ENCODE data around the gene OTOS.
A peak's percentile ranks its signal among the peaks of the same experiment; 100 is the strongest.

Gene OTOS

GRCh38 chr2:240134956-240135520, 5.4 kb downstream of the OTOS start:
- no peaks in the 10 kb centered on the region for H3K9me3 ChIP-seq (ENCODE audit: low read length)
- H3K4me3 ChIP-seq (ENCODE audit: low read length): peak overlapping the region; percentile 97
- H2AFZ ChIP-seq (ENCODE audit: low read depth, low read length): no peak overlapping the region
- peaks cover 37% of the 10 kb centered on the region for H3K36me3 ChIP-seq (ENCODE audit: insufficient read depth, low read length)
- peaks cover 5% of the 10 kb centered on the region for H3K27me3 ChIP-seq (ENCODE audit: insufficient read depth, low read length)
- peaks cover 21% of the 10 kb centered on the region for H3K4me1 ChIP-seq (ENCODE audit: insufficient read depth, low read length)

GRCh38 chr2:240134466-240134865, 6.0 kb downstream of the OTOS start:
- peak overlapping the region; percentile 97 for H3K4me3 ChIP-seq (ENCODE audit: low read length)
- peaks cover 16% of the 10 kb centered on the region for H3K4me1 ChIP-seq (ENCODE audit: insufficient read depth, low read length)
- H3K27me3 ChIP-seq (ENCODE audit: insufficient read depth, low read length): peaks cover 4% of the 10 kb centered on the region
- peaks cover 42% of the 10 kb centered on the region for H3K36me3 ChIP-seq (ENCODE audit: insufficient read depth, low read length)
- H3K9me3 ChIP-seq (ENCODE audit: low read length): no peaks in the 10 kb centered on the region
- no peak overlapping the region for H2AFZ ChIP-seq (ENCODE audit: low read depth, low read length)

- Histone ChIP-seq H3K9me3 (ENCODE audit: low read length) (no peaks in the 10 kb centered on the region), H3K4me1 (ENCODE audit: insufficient read depth, low read length) (peaks cover 13% of the 10 kb centered on the region), H3K4me3 (ENCODE audit: low read length) (no peak overlapping the region), H3K36me3 (ENCODE audit: insufficient read depth, low read length) (peaks cover 53% of the 10 kb centered on the region), H3K27me3 (ENCODE audit: insufficient read depth, low read length) (no peaks in the 10 kb centered on the region), H2AFZ (ENCODE audit: low read depth, low read length) (no peak overlapping the region)
Measured at GRCh38 chr2:240133401-240133800, 7.1 kb downstream of the OTOS start.

GRCh38 chr2:240132651-240132980, 7.8 kb downstream of the OTOS start:
- Histone ChIP-seq H3K4me3 (ENCODE audit: low read length) (no peak overlapping the region), H3K9me3 (ENCODE audit: low read length) (no peaks in the 10 kb centered on the region), H3K27me3 (ENCODE audit: insufficient read depth, low read length) (no peaks in the 10 kb centered on the region), H2AFZ (ENCODE audit: low read depth, low read length) (no peak overlapping the region), H3K36me3 (ENCODE audit: insufficient read depth, low read length) (peaks cover 58% of the 10 kb centered on the region), H3K4me1 (ENCODE audit: insufficient read depth, low read length) (peaks cover 13% of the 10 kb centered on the region)

GRCh38 chr2:240131941-240132650, 8.4 kb downstream of the OTOS start:
- Histone ChIP-seq H3K4me3 (ENCODE audit: low read length) (no peak overlapping the region), H3K36me3 (ENCODE audit: insufficient read depth, low read length) (peaks cover 61% of the 10 kb centered on the region), H3K9me3 (ENCODE audit: low read length) (no peaks in the 10 kb centered on the region), H3K4me1 (ENCODE audit: insufficient read depth, low read length) (peaks cover 13% of the 10 kb centered on the region), H3K27me3 (ENCODE audit: insufficient read depth, low read length) (no peaks in the 10 kb centered on the region), H2AFZ (ENCODE audit: low read depth, low read length) (no peak overlapping the region)

- H3K4me3 ChIP-seq (ENCODE audit: low read length): no peak overlapping the region
- peaks cover 13% of the 10 kb centered on the region for H3K4me1 ChIP-seq (ENCODE audit: insufficient read depth, low read length)
- no peaks in the 10 kb centered on the region for H3K27me3 ChIP-seq (ENCODE audit: insufficient read depth, low read length)
- no peak overlapping the region for H2AFZ ChIP-seq (ENCODE audit: low read depth, low read length)
- H3K9me3 ChIP-seq (ENCODE audit: low read length): no peaks in the 10 kb centered on the region
- peaks cover 65% of the 10 kb centered on the region for H3K36me3 ChIP-seq (ENCODE audit: insufficient read depth, low read length)
Measured at GRCh38 chr2:240131296-240131695, 9.2 kb downstream of the OTOS start.

GRCh38 chr2:240130393-240131195, 9.9 kb downstream of the OTOS start:
- no peaks in the 10 kb centered on the region for H3K27me3 ChIP-seq (ENCODE audit: insufficient read depth, low read length)
- no peaks in the 10 kb centered on the region for H3K9me3 ChIP-seq (ENCODE audit: low read length)
- peaks cover 72% of the 10 kb centered on the region for H3K36me3 ChIP-seq (ENCODE audit: insufficient read depth, low read length)
- peaks cover 13% of the 10 kb centered on the region for H3K4me1 ChIP-seq (ENCODE audit: insufficient read depth, low read length)
- no peak overlapping the region for H3K4me3 ChIP-seq (ENCODE audit: low read length)
- H2AFZ ChIP-seq (ENCODE audit: low read depth, low read length): no peak overlapping the region

GRCh38 chr2:240129731-240130392, 10.6 kb downstream of the OTOS start:
- H3K9me3 ChIP-seq (ENCODE audit: low read length): no peaks in the 10 kb centered on the region
- H2AFZ ChIP-seq (ENCODE audit: low read depth, low read length): no peak overlapping the region
- H3K4me1 ChIP-seq (ENCODE audit: insufficient read depth, low read length): peaks cover 6% of the 10 kb centered on the region
- no peaks in the 10 kb centered on the region for H3K27me3 ChIP-seq (ENCODE audit: insufficient read depth, low read length)
- H3K36me3 ChIP-seq (ENCODE audit: insufficient read depth, low read length): peaks cover 72% of the 10 kb centered on the region
- H3K4me3 ChIP-seq (ENCODE audit: low read length): no peak overlapping the region

- peaks cover 72% of the 10 kb centered on the region for H3K36me3 ChIP-seq (ENCODE audit: insufficient read depth, low read length)
- H3K4me1 ChIP-seq (ENCODE audit: insufficient read depth, low read length): peaks cover under 1% of the 10 kb centered on the region
- no peak overlapping the region for H3K4me3 ChIP-seq (ENCODE audit: low read length)
Measured at GRCh38 chr2:240129311-240129710, 11.1 kb downstream of the OTOS start.

GRCh38 chr2:240128608-240129145, 11.8 kb downstream of the OTOS start:
- Histone ChIP-seq H2AFZ (ENCODE audit: low read depth, low read length) (no peak overlapping the region), H3K4me1 (ENCODE audit: insufficient read depth, low read length) (no peaks in the 10 kb centered on the region), H3K27me3 (ENCODE audit: insufficient read depth, low read length) (no peaks in the 10 kb centered on the region), H3K4me3 (ENCODE audit: low read length) (no peak overlapping the region), H3K9me3 (ENCODE audit: low read length) (no peaks in the 10 kb centered on the region), H3K36me3 (ENCODE audit: insufficient read depth, low read length) (peaks cover 70% of the 10 kb centered on the region)

More at GRCh38 chr2:240129311-240129710, 11.1 kb downstream of the OTOS start:
- Histone ChIP-seq H2AFZ (ENCODE audit: low read depth, low read length) (no peak overlapping the region), H3K27me3 (ENCODE audit: insufficient read depth, low read length) (no peaks in the 10 kb centered on the region), H3K9me3 (ENCODE audit: low read length) (no peaks in the 10 kb centered on the region)

GRCh38 chr2:240127911-240128607, 12.4 kb downstream of the OTOS start:
- Histone ChIP-seq H3K4me1 (ENCODE audit: insufficient read depth, low read length) (no peaks in the 10 kb centered on the region), H3K36me3 (ENCODE audit: insufficient read depth, low read length) (peaks cover 64% of the 10 kb centered on the region), H3K27me3 (ENCODE audit: insufficient read depth, low read length) (no peaks in the 10 kb centered on the region), H3K4me3 (ENCODE audit: low read length) (no peak overlapping the region), H3K9me3 (ENCODE audit: low read length) (no peaks in the 10 kb centered on the region), H2AFZ (ENCODE audit: low read depth, low read length) (no peak overlapping the region)

GRCh38 chr2:240127191-240127750, 13.2 kb downstream of the OTOS start:
- H3K4me1 ChIP-seq (ENCODE audit: insufficient read depth, low read length): no peaks in the 10 kb centered on the region
- H3K9me3 ChIP-seq (ENCODE audit: low read length): no peaks in the 10 kb centered on the region
- no peak overlapping the region for H3K4me3 ChIP-seq (ENCODE audit: low read length)
- H2AFZ ChIP-seq (ENCODE audit: low read depth, low read length): no peak overlapping the region
- no peaks in the 10 kb centered on the region for H3K27me3 ChIP-seq (ENCODE audit: insufficient read depth, low read length)
- H3K36me3 ChIP-seq (ENCODE audit: insufficient read depth, low read length): peaks cover 56% of the 10 kb centered on the region
